Neuronal stem cell (in vitro differentiated cells): ENCODE data around the gene TRIM62.

ENCODE experiments used
- DNase-seq: peaks from one replicate; pipeline ENCODE4 v3.0.0-alpha.2; 2013; ENCODE audit warnings: low spot score
- H2AFZ ChIP-seq: one replicate; pipeline ENCODE4 v1.6.1; 2013; ENCODE audit warnings: mild to moderate bottlenecking, low read length, inconsistent platforms
- H2AK5ac ChIP-seq: 2 replicates; pipeline ENCODE4 v1.6.1; 2013; ENCODE audit warnings: low read depth, mild to moderate bottlenecking, inconsistent platforms, low read length, moderate library complexity, mixed read lengths
- H2BK120ac ChIP-seq: 2 replicates; pipeline ENCODE4 v1.6.1; 2013; ENCODE audit warnings: low read depth, mild to moderate bottlenecking, inconsistent platforms, low read length, moderate library complexity, mixed read lengths
- H2BK12ac ChIP-seq: one replicate; pipeline ENCODE4 v1.6.1; 2013; ENCODE audit warnings: low read length, inconsistent platforms
- H2BK15ac ChIP-seq: 2 replicates; pipeline ENCODE4 v1.6.1; 2013; ENCODE audit warnings: mild to moderate bottlenecking, low read length, inconsistent platforms, mixed read lengths
- H2BK5ac ChIP-seq: one replicate; pipeline ENCODE4 v1.6.1; 2013; ENCODE audit warnings: inconsistent platforms, mild to moderate bottlenecking, low read length, moderate library complexity
- H3K14ac ChIP-seq: one replicate; pipeline ENCODE4 v1.6.1; 2013; ENCODE audit warnings: low read length, inconsistent platforms
- H3K18ac ChIP-seq: 2 replicates; pipeline ENCODE4 v1.6.1; 2013; ENCODE audit warnings: low read length, inconsistent platforms
- H3K23ac ChIP-seq: 2 replicates; pipeline ENCODE4 v1.6.1; 2013; ENCODE audit warnings: low read depth, mild to moderate bottlenecking, mixed read lengths, low read length, inconsistent platforms; ENCODE audit not compliant: poor library complexity
- H3K27ac ChIP-seq: replicated peaks from 3 replicates; pipeline ENCODE4 v1.5.1; 2013; ENCODE audit warnings: low read length, inconsistent platforms
- H3K27me3 ChIP-seq, 3 experiments: 2 replicates each; pipeline ENCODE4 v1.6.1; 2013; ENCODE audit warnings: low read length in 3 of 3, mild to moderate bottlenecking in 2 of 3, inconsistent platforms in 1 of 3, low read depth in 1 of 3, mixed read lengths in 1 of 3, moderate library complexity in 1 of 3; ENCODE audit not compliant: control insufficient read depth in 3 of 3, insufficient read depth in 3 of 3
- H3K36me3 ChIP-seq, 2 donors: replicated peaks in 1 of 2; 2 replicates each; pipeline ENCODE4 v1.6.1; 2013; ENCODE audit warnings: low read length in 2 of 2; ENCODE audit not compliant: control insufficient read depth in 2 of 2, insufficient read depth in 2 of 2
- H3K4ac ChIP-seq: 2 replicates; pipeline ENCODE4 v1.6.1; 2013; ENCODE audit warnings: inconsistent platforms, mild to moderate bottlenecking, low read length, moderate library complexity
- H3K4me1 ChIP-seq, 2 donors: 1 replicate in 1 of 2; 2 replicates in 1 of 2; pipeline ENCODE4 v1.6.1; 2013; ENCODE audit warnings: low read length in 2 of 2, low read depth in 1 of 2; ENCODE audit not compliant: control insufficient read depth in 2 of 2, insufficient read depth in 1 of 2
- H3K4me2 ChIP-seq: one replicate; pipeline ENCODE4 v1.6.1; 2013; ENCODE audit warnings: mild to moderate bottlenecking, low read length, inconsistent platforms; ENCODE audit not compliant: insufficient read depth, poor library complexity, severe bottlenecking
- H3K4me3 ChIP-seq, 2 donors: 2 replicates each; pipeline ENCODE4 v1.5.1; 2013; ENCODE audit warnings: low read length in 2 of 2, mild to moderate bottlenecking in 2 of 2, inconsistent platforms in 1 of 2, moderate library complexity in 1 of 2
- H3K79me1 ChIP-seq: one replicate; pipeline ENCODE4 v1.6.1; 2013; ENCODE audit warnings: low read depth, mild to moderate bottlenecking, inconsistent platforms, low read length, moderate library complexity
- H3K9ac ChIP-seq: one replicate; pipeline ENCODE4 v1.6.1; 2013; ENCODE audit warnings: mild to moderate bottlenecking, low read depth, low read length, inconsistent platforms; ENCODE audit not compliant: poor library complexity
- H3K9me3 ChIP-seq, 2 donors: replicated peaks in 1 of 2; 2 replicates each; pipeline versions ENCODE3 to v1.6.1; 2013; ENCODE audit warnings: low read length in 2 of 2, mild to moderate bottlenecking in 2 of 2, inconsistent platforms in 1 of 2, low read depth in 1 of 2, mixed read lengths in 1 of 2, moderate library complexity in 1 of 2; ENCODE audit not compliant: control insufficient read depth in 2 of 2, insufficient read depth in 1 of 2
- H4K8ac ChIP-seq: one replicate; pipeline ENCODE4 v1.6.1; 2013; ENCODE audit warnings: low read depth, mild to moderate bottlenecking, inconsistent platforms, low read length, moderate library complexity
- H4K91ac ChIP-seq: one replicate; pipeline ENCODE4 v1.6.1; 2013; ENCODE audit warnings: low read length, low read depth, mild to moderate bottlenecking, inconsistent platforms; ENCODE audit not compliant: poor library complexity
- WGBS, 2 donors: extraction: QIAGEN DNeasy Blood & Tissue Kit; methylation state at CpG; one replicate each; pipeline ENCODE4 v1.1.7; 2013; ENCODE audit warnings: missing lambda C conversion rate in 2 of 2, mixed read lengths in 1 of 2; ENCODE audit not compliant: insufficient read length in 2 of 2, insufficient replicate concordance in 1 of 2; ENCODE audit errors: extremely low coverage in 2 of 2; 5-methylcytosine and 5-hydroxymethylcytosine counted together

The TRIM62 gene

GRCh38 chr1:33147275-33147996, 34.4 kb downstream of the TRIM62 start:
- H3K18ac ChIP-seq, result peak overlapping the region; percentile 57
- peak overlapping the region; percentile 27 for H4K91ac ChIP-seq
- H2BK120ac ChIP-seq, result no peak overlapping the region
- no CpG with 5 or more reads among the region's 30 CpGs for WGBS, 2 donors
- no peak overlapping the region for H3K4me3 ChIP-seq
- H2AK5ac ChIP-seq, result peak overlapping the region; percentile 25
- no peak overlapping the region for H4K8ac ChIP-seq
- no peak overlapping the region for H2BK5ac ChIP-seq
- no peak overlapping the region for H3K4ac ChIP-seq
- no peaks in the 10 kb centered on the region for H3K9me3 ChIP-seq
- DNase-seq, result no peak
- peaks cover 2 to 70% of the 10 kb centered on the region in 2 donors for H3K36me3 ChIP-seq
- no peaks in the 10 kb centered on the region for H3K79me1 ChIP-seq
- peak overlapping the region; percentile 26 for H3K23ac ChIP-seq
- H3K4me1 ChIP-seq, result peaks cover 19 to 24% of the 10 kb centered on the region in 2 donors
- H3K14ac ChIP-seq, result no peak overlapping the region
- H2BK12ac ChIP-seq, result no peak overlapping the region
- no peak overlapping the region for H3K27ac ChIP-seq
- no peak overlapping the region for H2AFZ ChIP-seq
- no peak overlapping the region for H2BK15ac ChIP-seq
- no peak overlapping the region for H3K4me2 ChIP-seq
- no peaks in the 10 kb centered on the region for H3K27me3 ChIP-seq
- H3K9ac ChIP-seq, result peak overlapping the region; percentile 52

- no peak overlapping the region for H4K91ac ChIP-seq
- no peak overlapping the region for H2AK5ac ChIP-seq
- H4K8ac ChIP-seq, result no peak overlapping the region
- H2AFZ ChIP-seq, result no peak overlapping the region
- no peak overlapping the region for H2BK5ac ChIP-seq
- no peak overlapping the region for H3K18ac ChIP-seq
- H2BK15ac ChIP-seq, result no peak overlapping the region
- H3K36me3 ChIP-seq, result peaks cover 2 to 69% of the 10 kb centered on the region in 2 donors
- H3K4me3 ChIP-seq, result no peak overlapping the region
- H3K4me1 ChIP-seq, result peaks cover 7 to 15% of the 10 kb centered on the region in 2 donors
- no peak overlapping the region for H3K23ac ChIP-seq
- no CpG with 5 or more reads among the region's 3 CpGs for WGBS, 2 donors
- no peak overlapping the region for H3K27ac ChIP-seq
- H3K27me3 ChIP-seq, result no peaks in the 10 kb centered on the region
- no peak overlapping the region for H3K4me2 ChIP-seq
- no peak for DNase-seq
- no peak overlapping the region for H2BK12ac ChIP-seq
- no peak overlapping the region for H2BK120ac ChIP-seq
- H3K9me3 ChIP-seq, result no peaks in the 10 kb centered on the region
- H3K79me1 ChIP-seq, result no peaks in the 10 kb centered on the region
- no peak overlapping the region for H3K14ac ChIP-seq
- H3K9ac ChIP-seq, result no peak overlapping the region
- no peak overlapping the region for H3K4ac ChIP-seq
Measured at GRCh38 chr1:33146003-33146402, 35.8 kb downstream of the TRIM62 start.

- H3K14ac ChIP-seq, result no peak overlapping the region
- no peak overlapping the region for H3K4me3 ChIP-seq
- no peaks in the 10 kb centered on the region for H3K9me3 ChIP-seq
- peaks cover 9 to 11% of the 10 kb centered on the region in 2 donors for H3K4me1 ChIP-seq
- H2BK120ac ChIP-seq, result no peak overlapping the region
- H2BK12ac ChIP-seq, result no peak overlapping the region
- H4K91ac ChIP-seq, result no peak overlapping the region
- H3K79me1 ChIP-seq, result no peaks in the 10 kb centered on the region
- no peaks in the 10 kb centered on the region for H3K27me3 ChIP-seq
- H3K4me2 ChIP-seq, result no peak overlapping the region
- H3K18ac ChIP-seq, result no peak overlapping the region
- H4K8ac ChIP-seq, result no peak overlapping the region
- no peak overlapping the region for H2AFZ ChIP-seq
- WGBS, 2 donors, result no CpG with 5 or more reads among the region's 2 CpGs
- no peak overlapping the region for H2BK5ac ChIP-seq
- no peak overlapping the region for H2BK15ac ChIP-seq
- no peak for DNase-seq
- H3K23ac ChIP-seq, result no peak overlapping the region
- H3K4ac ChIP-seq, result no peak overlapping the region
- H3K36me3 ChIP-seq, result peaks cover 2 to 48% of the 10 kb centered on the region in 2 donors
- H3K9ac ChIP-seq, result no peak overlapping the region
- no peak overlapping the region for H2AK5ac ChIP-seq
- no peak overlapping the region for H3K27ac ChIP-seq
Measured at GRCh38 chr1:33143698-33144097, 38.1 kb downstream of the TRIM62 start.

- Histone ChIP-seq H3K23ac (no peak overlapping the region), H3K27ac (no peak overlapping the region), H4K8ac (no peak overlapping the region)
Measured at GRCh38 chr1:33143176-33143575, 38.7 kb downstream of the TRIM62 start.

More at GRCh38 chr1:33143176-33143575, 38.7 kb downstream of the TRIM62 start:
- H3K9ac ChIP-seq, result no peak overlapping the region
- H3K18ac ChIP-seq, result no peak overlapping the region
- no peak overlapping the region for H2BK12ac ChIP-seq
- no peak for DNase-seq
- H2AFZ ChIP-seq, result no peak overlapping the region
- no peak overlapping the region for H2BK120ac ChIP-seq
- H2BK15ac ChIP-seq, result no peak overlapping the region
- no peak overlapping the region for H3K4me3 ChIP-seq
- peaks cover 2 to 43% of the 10 kb centered on the region in 2 donors for H3K36me3 ChIP-seq
- H3K14ac ChIP-seq, result no peak overlapping the region
- no peaks in the 10 kb centered on the region for H3K27me3 ChIP-seq
- H3K9me3 ChIP-seq, result no peaks in the 10 kb centered on the region
- H2AK5ac ChIP-seq, result no peak overlapping the region
- WGBS, 2 donors, result no CpG with 5 or more reads among the region's 4 CpGs
- H4K91ac ChIP-seq, result no peak overlapping the region
- H3K4me1 ChIP-seq, result peaks cover 9 to 12% of the 10 kb centered on the region in 2 donors
- no peak overlapping the region for H3K4ac ChIP-seq
- H3K79me1 ChIP-seq, result no peaks in the 10 kb centered on the region
- H3K4me2 ChIP-seq, result no peak overlapping the region
- H2BK5ac ChIP-seq, result no peak overlapping the region
